Caco-2 (cell line): ENCODE measurements around the gene ZNF385C. TPM values are rescaled to one million over a fixed set of nuclear protein-coding genes. Genes with fewer than 3 reads are reported as not detected.

Experiments used
- BruUV-seq: library from RNA; stranded (reverse); fragments of 400-500 nt; replicated peaks from 2 replicates; lab custom pipeline; 2021; lab: Mats Ljungman, UMichigan
- CTCF ChIA-PET: fragments of 300-600 bp; sonication (Branson Sonifier 250); formaldehyde crosslinking; loops from one replicate; lab custom pipeline; 2022; ENCODE audit warnings: antibody characterized with exemption; lab: Charles Lee
- POLR2A ChIA-PET: fragments of 300-600 bp; sonication (Branson Sonifier 250); formaldehyde crosslinking; loops from one replicate; lab custom pipeline; 2022; ENCODE audit warnings: antibody characterized with exemption; lab: Charles Lee
- DNase-seq, 2 experiments: peaks; one replicate each; pipeline versions ENCODE4 v3.0.0 to v3.0.0-alpha.2; 2020 to 2022
- H3K27me3 ChIP-seq: replicated peaks from 2 replicates; pipeline ENCODE4 v1.6.0; 2011; ENCODE audit warnings: low read length; ENCODE audit not compliant: control insufficient read depth, insufficient read depth
- H3K36me3 ChIP-seq: 2 replicates; pipeline ENCODE4 v1.5.1; 2011; ENCODE audit warnings: low read length; ENCODE audit not compliant: control insufficient read depth, insufficient read depth
- H3K4me1 ChIP-seq: fragments of 250-450 bp; sonication (Bioruptor Pico); 2 replicates; pipeline ENCODE4 v1.5.1; 2020; ENCODE audit warnings: mild to moderate bottlenecking
- H3K4me3 ChIP-seq: 2 replicates; pipeline ENCODE4 v1.5.1; 2011; ENCODE audit warnings: low read depth, mild to moderate bottlenecking, control low read depth, low read length
- H3K9me3 ChIP-seq: fragments of 250-450 bp; sonication (Bioruptor Pico); 2 replicates; pipeline ENCODE4 v1.5.1; 2020; ENCODE audit warnings: mild to moderate bottlenecking, moderate library complexity
- H3K27ac Mint-ChIP-seq: one replicate; pipeline ENCODE4 v1.8.0; 2022; ENCODE audit warnings: mixed read lengths; ENCODE audit not compliant: unreplicated experiment
- H3K27me3 Mint-ChIP-seq: one replicate; pipeline ENCODE4 v1.8.0; 2022; ENCODE audit warnings: mixed read lengths; ENCODE audit not compliant: insufficient read depth, unreplicated experiment
- H3K36me3 Mint-ChIP-seq: one replicate; pipeline ENCODE4 v1.8.0; 2022; ENCODE audit warnings: mild to moderate bottlenecking, mixed read lengths; ENCODE audit not compliant: insufficient read depth, unreplicated experiment
- H3K4me1 Mint-ChIP-seq: one replicate; pipeline ENCODE4 v1.8.0; 2022; ENCODE audit warnings: low read depth, mixed read lengths; ENCODE audit not compliant: unreplicated experiment
- H3K4me3 Mint-ChIP-seq: one replicate; pipeline ENCODE4 v1.8.0; 2022; ENCODE audit warnings: mild to moderate bottlenecking, moderate library complexity, mixed read lengths; ENCODE audit not compliant: unreplicated experiment
- H3K9me3 Mint-ChIP-seq: one replicate; pipeline ENCODE4 v1.8.0; 2022; ENCODE audit warnings: mixed read lengths; ENCODE audit not compliant: unreplicated experiment
- intact Hi-C: fragments of 100-400 bp; cut with micrococcal nuclease; formaldehyde crosslinking; loops from one replicate; pipeline ENCODE4 v1.10.0; 2022; ENCODE audit not compliant: unreplicated experiment
- total RNA-seq: library from RNA; stranded (reverse); gene quantifications from 2 replicates; pipeline ENCODE4 v1.2.3, GENCODE V29; 2022
- TF ChIP-seq, protein P1 (sequence below), 2 experiments: fragments of 200-600 bp in 1 of 2; IDR thresholded peaks; 1 replicate in 1 of 2; 2 replicates in 1 of 2; pipeline versions ENCODE4 v1.5.1 to v1.8.0; 2011 to 2022; ENCODE audit warnings: antibody characterized with exemption in 1 of 2, control low read depth in 1 of 2, inconsistent platforms in 1 of 2, low read depth in 1 of 2, low read length in 1 of 2, mild to moderate bottlenecking in 1 of 2, moderate library complexity in 1 of 2; ENCODE audit not compliant: insufficient read depth in 1 of 2, severe bottlenecking in 1 of 2, unreplicated experiment in 1 of 2

ZNF385C gene
- total RNA-seq, 1 experiment from 2014 or later, result 1.5 TPM

DNA sequence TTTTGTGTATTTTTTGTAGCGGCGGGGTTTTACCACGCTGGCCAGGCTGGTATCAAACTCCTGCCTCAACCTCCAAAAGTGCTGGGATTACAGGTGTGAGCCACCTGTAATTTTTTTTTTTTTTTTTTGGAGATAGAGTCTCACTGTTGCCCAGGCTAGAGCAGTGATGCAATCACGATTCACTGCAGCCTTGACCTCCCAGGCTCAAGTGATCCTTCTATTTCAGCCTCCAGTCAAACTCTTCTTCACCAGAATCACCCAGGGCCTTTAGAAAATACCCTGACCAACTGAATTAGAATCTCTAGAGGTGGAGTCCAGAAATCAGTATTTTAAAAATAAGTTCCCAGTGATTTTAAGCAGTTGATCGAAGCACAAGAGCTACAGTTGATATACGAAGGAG lies 36.9 kb upstream of the ZNF385C start:
- Mint-ChIP-seq H3K9me3 (no peaks in the 10 kb centered on the region), H3K27ac (no peak overlapping the region), H3K27me3 (no peaks in the 10 kb centered on the region), H3K4me1 (peaks cover 6% of the 10 kb centered on the region), H3K4me3 (no peak overlapping the region), H3K36me3 (peaks cover 43% of the 10 kb centered on the region)
- H3K4me3 ChIP-seq, result no peak overlapping the region
- H3K4me1 ChIP-seq, result peaks cover 13% of the 10 kb centered on the region
- no peaks in the 10 kb centered on the region for H3K9me3 ChIP-seq
- no peak for DNase-seq
- POLR2A ChIA-PET, result interaction anchor here (0.6 to 1.3 kb wide), 3 partner anchors 14 to 548 kb away, joined by 3 to 5 read pairs (median 3); partner anchors contain the start of gene KAT2A
- no TSS peak for BruUV-seq
- peaks cover under 1% of the 10 kb centered on the region; the same call in 1 of the 2 replicates for H3K36me3 ChIP-seq
- H3K27me3 ChIP-seq, result no peaks in the 10 kb centered on the region
- TF ChIP-seq, protein P1, sequence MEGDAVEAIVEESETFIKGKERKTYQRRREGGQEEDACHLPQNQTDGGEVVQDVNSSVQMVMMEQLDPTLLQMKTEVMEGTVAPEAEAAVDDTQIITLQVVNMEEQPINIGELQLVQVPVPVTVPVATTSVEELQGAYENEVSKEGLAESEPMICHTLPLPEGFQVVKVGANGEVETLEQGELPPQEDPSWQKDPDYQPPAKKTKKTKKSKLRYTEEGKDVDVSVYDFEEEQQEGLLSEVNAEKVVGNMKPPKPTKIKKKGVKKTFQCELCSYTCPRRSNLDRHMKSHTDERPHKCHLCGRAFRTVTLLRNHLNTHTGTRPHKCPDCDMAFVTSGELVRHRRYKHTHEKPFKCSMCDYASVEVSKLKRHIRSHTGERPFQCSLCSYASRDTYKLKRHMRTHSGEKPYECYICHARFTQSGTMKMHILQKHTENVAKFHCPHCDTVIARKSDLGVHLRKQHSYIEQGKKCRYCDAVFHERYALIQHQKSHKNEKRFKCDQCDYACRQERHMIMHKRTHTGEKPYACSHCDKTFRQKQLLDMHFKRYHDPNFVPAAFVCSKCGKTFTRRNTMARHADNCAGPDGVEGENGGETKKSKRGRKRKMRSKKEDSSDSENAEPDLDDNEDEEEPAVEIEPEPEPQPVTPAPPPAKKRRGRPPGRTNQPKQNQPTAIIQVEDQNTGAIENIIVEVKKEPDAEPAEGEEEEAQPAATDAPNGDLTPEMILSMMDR (IDR thresholded peaks at IDR 0.05; ENCODE audit: insufficient read depth in 1 of 2, low read depth in 1 of 2, low read length in 1 of 2, severe bottlenecking in 1 of 2, unreplicated experiment in 1 of 2), result no peak
- CTCF ChIA-PET, result interaction anchor here (0.5 to 1.1 kb wide), 2 partner anchors 46 to 272 kb away, joined by 4 to 8 read pairs; partner anchors contain the start of gene KCNH4
- intact Hi-C loops, result no loop called here

DNA sequence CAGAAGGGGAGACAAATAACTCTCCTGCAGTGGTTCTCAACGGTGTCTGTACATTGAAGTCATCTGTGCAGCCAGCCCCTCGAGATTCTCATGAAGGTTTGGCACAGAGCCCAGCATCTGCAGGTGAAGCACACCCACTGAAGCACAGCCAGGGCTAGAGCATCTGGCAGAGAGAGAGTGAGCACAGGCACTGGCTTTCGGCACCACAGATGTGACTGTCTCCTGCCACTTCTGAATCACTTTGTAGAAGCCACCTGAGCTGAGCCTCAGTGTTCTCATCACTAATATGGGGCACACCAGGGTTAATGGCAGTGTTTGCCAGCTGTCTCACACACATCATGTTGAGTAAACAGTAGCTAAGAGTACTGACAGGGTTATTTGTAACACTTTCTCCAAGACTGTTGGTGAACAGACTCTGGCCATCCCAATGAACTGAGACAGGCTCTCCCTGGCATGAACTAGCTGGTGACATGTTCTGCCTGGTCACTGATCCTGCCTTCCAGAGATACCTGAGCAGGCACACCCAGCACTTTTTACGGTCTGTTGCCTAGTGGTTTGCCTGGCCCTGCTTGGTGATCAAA lies 35.3 kb upstream of the ZNF385C start:
- no TSS peak for BruUV-seq
- H3K27me3 Mint-ChIP-seq, result no peaks in the 10 kb centered on the region
- H3K9me3 Mint-ChIP-seq, result no peaks in the 10 kb centered on the region
- H3K27ac Mint-ChIP-seq, result no peak overlapping the region
- TF ChIP-seq, protein P1 (IDR thresholded peaks at IDR 0.05; ENCODE audit: insufficient read depth in 1 of 2, low read depth in 1 of 2, low read length in 1 of 2, severe bottlenecking in 1 of 2, unreplicated experiment in 1 of 2), result no peak
- H3K4me3 ChIP-seq, result no peak overlapping the region
- H3K27me3 ChIP-seq, result no peaks in the 10 kb centered on the region
- ChIA-PET CTCF (interaction anchor here (0.6 kb wide), 2 partner anchors 38 to 98 kb away, joined by 5 to 7 read pairs; no protein-coding TSS in a partner anchor), POLR2A (no interaction called here)
- no peaks in the 10 kb centered on the region for H3K9me3 ChIP-seq
- peaks cover 6% of the 10 kb centered on the region for H3K4me1 Mint-ChIP-seq
- peaks cover 6% of the 10 kb centered on the region; the same call in 1 of the 2 replicates for H3K36me3 ChIP-seq
- no peak for DNase-seq
- intact Hi-C loops, result no loop called here
- peaks cover 13% of the 10 kb centered on the region for H3K4me1 ChIP-seq
- H3K36me3 Mint-ChIP-seq, result peaks cover 48% of the 10 kb centered on the region
- no peak overlapping the region for H3K4me3 Mint-ChIP-seq

DNA sequence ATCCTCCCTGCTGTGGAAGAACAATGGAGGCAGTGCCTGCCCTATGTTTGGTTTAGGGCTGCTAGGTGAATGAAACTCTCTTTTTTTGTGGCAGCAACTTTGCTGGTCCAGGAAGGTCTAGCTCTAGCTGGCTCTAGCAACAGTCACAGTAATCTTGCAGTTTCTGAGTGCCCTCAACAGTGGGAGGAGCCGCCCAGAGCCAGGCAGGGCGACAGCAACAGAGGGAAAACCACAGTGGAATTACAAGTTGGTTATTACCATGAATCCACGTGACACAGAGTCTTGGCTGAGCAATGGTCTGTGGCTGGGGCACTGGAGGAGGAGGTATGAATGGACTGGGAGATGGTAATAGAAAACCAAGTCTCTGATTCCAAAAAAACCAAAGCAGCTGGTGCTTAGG lies 34.7 kb upstream of the ZNF385C start:
- Mint-ChIP-seq H3K9me3 (no peaks in the 10 kb centered on the region), H3K4me3 (no peak overlapping the region), H3K4me1 (peaks cover 6% of the 10 kb centered on the region), H3K27me3 (no peaks in the 10 kb centered on the region), H3K27ac (no peak overlapping the region), H3K36me3 (peaks cover 54% of the 10 kb centered on the region)
- H3K4me3 ChIP-seq, result no peak overlapping the region
- ChIA-PET POLR2A (no interaction called here), CTCF (interaction anchor here (0.6 kb wide), 2 partner anchors 39 to 97 kb away, joined by 5 to 7 read pairs; no protein-coding TSS in a partner anchor)
- DNase-seq, result no peak
- H3K36me3 ChIP-seq, result peaks cover 6% of the 10 kb centered on the region; the same call in 1 of the 2 replicates
- TF ChIP-seq, protein P1 (IDR thresholded peaks at IDR 0.05; ENCODE audit: insufficient read depth in 1 of 2, low read depth in 1 of 2, low read length in 1 of 2, severe bottlenecking in 1 of 2, unreplicated experiment in 1 of 2), result no peak
- H3K9me3 ChIP-seq, result no peaks in the 10 kb centered on the region
- intact Hi-C loops, result no loop called here
- BruUV-seq, result no TSS peak
- H3K27me3 ChIP-seq, result no peaks in the 10 kb centered on the region
- peaks cover 13% of the 10 kb centered on the region for H3K4me1 ChIP-seq
